Measurements from ENCODE around the gene MYOF.

DNA sequence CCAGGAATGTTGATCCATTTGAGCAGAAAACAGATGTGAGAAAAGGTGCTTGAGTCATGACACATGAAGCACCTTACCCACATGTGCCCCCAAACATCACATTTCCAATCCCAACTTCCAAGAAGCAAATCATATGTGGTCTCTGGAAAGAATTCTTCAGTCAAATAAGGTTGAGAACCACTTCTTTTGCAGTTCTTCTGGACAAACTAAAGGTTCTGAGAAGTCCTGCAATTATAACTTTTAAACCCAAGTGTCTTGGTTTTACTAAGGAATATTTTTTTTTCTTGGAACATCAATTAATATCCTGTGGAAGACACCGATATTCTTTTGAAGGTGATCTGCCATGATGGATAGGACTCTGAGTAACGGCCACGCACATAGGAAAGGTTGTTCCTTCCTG lies 151.3 kb downstream of the MYOF start:
- TF ChIP-seq, protein P1, sequence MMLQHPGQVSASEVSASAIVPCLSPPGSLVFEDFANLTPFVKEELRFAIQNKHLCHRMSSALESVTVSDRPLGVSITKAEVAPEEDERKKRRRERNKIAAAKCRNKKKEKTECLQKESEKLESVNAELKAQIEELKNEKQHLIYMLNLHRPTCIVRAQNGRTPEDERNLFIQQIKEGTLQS (IDR thresholded peaks at IDR 0.05; ENCODE audit: borderline replicate concordance, extremely low read depth, low read depth, low read length) = no peak
- no peak for TF ChIP-seq ZNF384 (IDR thresholded peaks at IDR 0.05; ENCODE audit: borderline replicate concordance, low read depth, low read length)
- no peak for TF ChIP-seq YY1 (IDR thresholded peaks at IDR 0.05; ENCODE audit: low read depth, low read length)
- TF ChIP-seq EZH2 (IDR thresholded peaks at IDR 0.05; ENCODE audit: borderline replicate concordance, control insufficient read depth, low read depth, low read length) = no peak

All from GM12878 (cell line).